H1 (cell line): ENCODE measurements around the gene KLHL5. TPM values are rescaled to one million over a fixed set of nuclear protein-coding genes. Genes with fewer than 3 reads are reported as not detected.

ENCODE experiments used
- CTCF ChIA-PET: fragments of 300-600 bp; sonication (Branson Sonifier 250); formaldehyde crosslinking; loops from one replicate; lab custom pipeline; 2021; ENCODE audit not compliant: partially characterized antibody; lab: Charles Lee
- POLR2A ChIA-PET: fragments of 300-600 bp; sonication (Branson Sonifier 250); formaldehyde crosslinking; loops from one replicate; lab custom pipeline; 2021; ENCODE audit warnings: inconsistent platforms; ENCODE audit not compliant: partially characterized antibody; lab: Charles Lee
- DNase-seq, 2 experiments: peaks; one replicate each; pipeline versions ENCODE4 v3.0.0 to v3.0.0-alpha.2; 2010 to 2022; ENCODE audit warnings: low spot score in 2 of 2, low read depth in 1 of 2, mixed read lengths in 1 of 2
- FAIRE-seq: peaks from 2 replicates; lab custom pipeline; 2011; peaks lifted over from hg19 to GRCh38; lab: Jason Lieb, UNC
- H2AFZ ChIP-seq: 2 replicates; pipeline ENCODE4 v1.8.1; 2012; ENCODE audit warnings: low read length, inconsistent platforms
- H2AK5ac ChIP-seq: 2 replicates; pipeline ENCODE4 v1.6.1; 2013; ENCODE audit warnings: low read depth, low read length
- H2BK120ac ChIP-seq: replicated peaks from 2 replicates; pipeline ENCODE3; 2013; ENCODE audit warnings: low read depth, low read length, inconsistent platforms
- H2BK12ac ChIP-seq: 2 replicates; pipeline ENCODE4 v1.6.1; 2013; ENCODE audit warnings: low read depth, low read length
- H2BK15ac ChIP-seq: 2 replicates; pipeline ENCODE4 v1.6.1; 2013; ENCODE audit warnings: low read length
- H2BK20ac ChIP-seq: 2 replicates; pipeline ENCODE4 v1.6.1; 2013; ENCODE audit warnings: low read length
- H2BK5ac ChIP-seq: 2 replicates; pipeline ENCODE4 v1.6.1; 2013; ENCODE audit warnings: low read depth, low read length
- H3K14ac ChIP-seq: 2 replicates; pipeline ENCODE4 v1.6.1; 2013; ENCODE audit warnings: inconsistent platforms; ENCODE audit not compliant: insufficient read length
- H3K18ac ChIP-seq: 2 replicates; pipeline ENCODE4 v1.6.1; 2013; ENCODE audit warnings: low read length; ENCODE audit errors: extremely low read depth
- H3K23ac ChIP-seq: 2 replicates; pipeline ENCODE4 v1.6.1; 2013; ENCODE audit warnings: inconsistent platforms; ENCODE audit not compliant: insufficient read length
- H3K23me2 ChIP-seq: 2 replicates; pipeline ENCODE4 v1.6.1; 2013; ENCODE audit warnings: low read depth, low read length
- H3K27ac ChIP-seq: 2 replicates; pipeline ENCODE4 v1.6.1; 2011; ENCODE audit warnings: low read depth, low read length, inconsistent platforms
- H3K27me3 ChIP-seq, 4 experiments: replicated peaks in 1 of 4; 1 replicate in 1 of 4; 2 replicates in 3 of 4; pipeline versions ENCODE4 v1.6.1 to v1.8.1; 2011 to 2013; ENCODE audit warnings: low read length in 3 of 4, mild to moderate bottlenecking in 3 of 4, inconsistent platforms in 2 of 4, mixed read lengths in 2 of 4, moderate library complexity in 1 of 4; ENCODE audit not compliant: control insufficient read depth in 3 of 4, insufficient read depth in 3 of 4; ENCODE audit errors: extremely low read depth in 1 of 4
- H3K36me3 ChIP-seq, 4 experiments: 2 replicates each; pipeline versions ENCODE4 v1.6.1 to v1.8.1; 2011 to 2013; ENCODE audit warnings: mild to moderate bottlenecking in 4 of 4, low read length in 3 of 4, moderate library complexity in 2 of 4, control low read depth in 1 of 4, inconsistent platforms in 1 of 4; ENCODE audit not compliant: insufficient read depth in 4 of 4, control insufficient read depth in 2 of 4
- H3K4ac ChIP-seq: replicated peaks from 2 replicates; pipeline ENCODE3; 2013; ENCODE audit warnings: low read length, low read depth, mixed read lengths, inconsistent platforms; ENCODE audit not compliant: insufficient read length
- H3K4me1 ChIP-seq, 4 experiments: replicated peaks in 1 of 4; 1 replicate in 1 of 4; 2 replicates in 3 of 4; pipeline versions ENCODE4 v1.6.1 to v1.8.1; 2011 to 2013; ENCODE audit warnings: low read length in 3 of 4, inconsistent platforms in 2 of 4, mixed read lengths in 1 of 4; ENCODE audit not compliant: insufficient read depth in 4 of 4, control insufficient read depth in 3 of 4
- H3K4me2 ChIP-seq, 2 experiments: 2 replicates each; pipeline versions ENCODE4 v1.6.1 to v1.8.1; 2011 to 2013; ENCODE audit warnings: low read depth in 2 of 2, low read length in 2 of 2, control low read depth in 1 of 2, inconsistent platforms in 1 of 2, mild to moderate bottlenecking in 1 of 2; ENCODE audit not compliant: insufficient read depth in 1 of 2
- H3K4me3 ChIP-seq, 4 experiments: fragments of 200-600, 300-600 bp in 1 of 4; sonication (generic), shearing (Covaris generic), sonication (Bioruptor Twin) in 1 of 4; 2 replicates each; pipeline versions ENCODE4 v1.5.1 to v1.8.1; 2011 to 2016; ENCODE audit warnings: low read length in 4 of 4, low read depth in 3 of 4, control low read depth in 2 of 4, inconsistent platforms in 2 of 4, mild to moderate bottlenecking in 2 of 4, mixed read lengths in 1 of 4, moderate library complexity in 1 of 4; ENCODE audit not compliant: insufficient read depth in 2 of 4; ENCODE audit errors: extremely low read depth in 1 of 4
- H3K56ac ChIP-seq: replicated peaks from 2 replicates; pipeline ENCODE3; 2013; ENCODE audit warnings: low read depth, mild to moderate bottlenecking, mixed read lengths, low read length, inconsistent platforms; ENCODE audit not compliant: insufficient read length
- H3K79me1 ChIP-seq: 2 replicates; pipeline ENCODE4 v1.6.1; 2013; ENCODE audit warnings: low read depth, low read length, control low read depth
- H3K79me2 ChIP-seq, 2 experiments: 2 replicates each; pipeline versions ENCODE4 v1.6.1 to v1.8.1; 2012 to 2013; ENCODE audit warnings: low read length in 2 of 2, mild to moderate bottlenecking in 2 of 2, inconsistent platforms in 1 of 2; ENCODE audit not compliant: insufficient read depth in 2 of 2, control insufficient read depth in 1 of 2
- H3K9ac ChIP-seq, 4 experiments: replicated peaks in 1 of 4; 1 replicate in 1 of 4; 2 replicates in 3 of 4; pipeline versions ENCODE4 v1.6.1 to v1.8.1; 2011 to 2013; ENCODE audit warnings: low read depth in 3 of 4, low read length in 3 of 4, control low read depth in 2 of 4, mild to moderate bottlenecking in 2 of 4, moderate library complexity in 2 of 4, inconsistent platforms in 1 of 4; ENCODE audit errors: extremely low read depth in 1 of 4
- H3K9me3 ChIP-seq, 2 experiments: 2 replicates each; pipeline versions ENCODE4 v1.6.1 to v1.8.1; 2012 to 2013; ENCODE audit warnings: mild to moderate bottlenecking in 2 of 2, moderate library complexity in 2 of 2, control low read depth in 1 of 2, inconsistent platforms in 1 of 2, low read depth in 1 of 2, low read length in 1 of 2, mixed read lengths in 1 of 2; ENCODE audit not compliant: insufficient read depth in 2 of 2
- H4K20me1 ChIP-seq, 2 experiments: replicated peaks in 1 of 2; 2 replicates each; pipeline versions ENCODE3 to v1.8.1; 2011 to 2013; ENCODE audit warnings: inconsistent platforms in 2 of 2, low read length in 2 of 2, mild to moderate bottlenecking in 1 of 2; ENCODE audit not compliant: insufficient read depth in 2 of 2, control insufficient read depth in 1 of 2
- H4K5ac ChIP-seq: 2 replicates; pipeline ENCODE4 v1.6.1; 2013; ENCODE audit warnings: low read length, low read depth, mixed read lengths, inconsistent platforms; ENCODE audit not compliant: insufficient read length
- H4K8ac ChIP-seq: 2 replicates; pipeline ENCODE4 v1.8.0; 2013; ENCODE audit warnings: mild to moderate bottlenecking, moderate library complexity, low read length, inconsistent platforms; ENCODE audit not compliant: insufficient read depth; ENCODE audit errors: extremely low read depth
- H4K91ac ChIP-seq: replicated peaks from 2 replicates; pipeline ENCODE3; 2013; ENCODE audit warnings: low read length, mixed read lengths, inconsistent platforms; ENCODE audit not compliant: insufficient read length
- ATF3 ChIP-seq: IDR thresholded peaks from 2 replicates; pipeline ENCODE4 v1.6.1; 2011; ENCODE audit warnings: low read depth, mild to moderate bottlenecking, low read length; ENCODE audit not compliant: insufficient read depth
- BCL11A ChIP-seq, 2 experiments: IDR thresholded peaks; one replicate each; pipeline ENCODE4 v1.6.1; 2011; ENCODE audit warnings: low read depth in 2 of 2, low read length in 2 of 2, mild to moderate bottlenecking in 2 of 2
- CBX5 ChIP-seq: fragments of 300-800, 300-1000 bp; sonication (generic); IDR thresholded peaks from 2 replicates; pipeline ENCODE4 v1.7.1; 2016; ENCODE audit warnings: antibody characterized with exemption, low read length, low read depth
- EZH2 ChIP-seq: fragments of 200-600 bp; sonication (generic); IDR thresholded peaks from 2 replicates; pipeline ENCODE4 v1.7.1; 2012; ENCODE audit warnings: low read depth, mild to moderate bottlenecking, moderate library complexity, low read length, inconsistent platforms; ENCODE audit not compliant: severe bottlenecking
- GTF2F1 ChIP-seq: IDR thresholded peaks from 2 replicates; pipeline ENCODE4 v1.6.1; 2012; ENCODE audit warnings: low read depth, low read length, improper control_type of control experiment, borderline replicate concordance
- HDAC6 ChIP-seq: IDR thresholded peaks from one replicate; pipeline ENCODE4 v1.7.1; 2012; ENCODE audit warnings: low read depth, mild to moderate bottlenecking, inconsistent platforms, low read length, moderate library complexity
- MAFK ChIP-seq: IDR thresholded peaks from 2 replicates; pipeline ENCODE4 v1.6.1; 2012; ENCODE audit warnings: low read depth, mild to moderate bottlenecking, improper control_type of control experiment, low read length
- SIN3A ChIP-seq, 2 experiments: IDR thresholded peaks in 1 of 2; conservative IDR thresholded peaks in 1 of 2; 2 replicates each; pipeline ENCODE4 v1.6.1; 2011 to 2012; ENCODE audit warnings: low read length in 2 of 2, improper control_type of control experiment in 1 of 2, low read depth in 1 of 2, mild to moderate bottlenecking in 1 of 2
- SIX5 ChIP-seq: IDR thresholded peaks from 2 replicates; pipeline ENCODE4 v1.6.1; 2011; ENCODE audit warnings: mild to moderate bottlenecking, low read depth, low read length
- SP1 ChIP-seq: IDR thresholded peaks from 2 replicates; pipeline ENCODE4 v1.6.1; 2011; ENCODE audit warnings: low read depth, low read length
- YY1 ChIP-seq: IDR thresholded peaks from 2 replicates; pipeline ENCODE4 v1.6.1; 2011; ENCODE audit warnings: low read depth, mild to moderate bottlenecking, low read length
- WGBS, 2 experiments: shearing (Covaris generic) in 1 of 2; methylation state at CpG; one replicate each; pipeline versions ENCODE4 v1.1.6 to v1.1.7; 2013 to 2015; ENCODE audit warnings: low lambda C conversion rate in 2 of 2, mixed read lengths in 2 of 2, inconsistent platforms in 1 of 2, low coverage in 1 of 2, missing lambda C conversion rate in 1 of 2; ENCODE audit not compliant: insufficient replicate concordance in 2 of 2, insufficient coverage in 1 of 2, insufficient read length in 1 of 2; ENCODE audit errors: extremely low coverage in 1 of 2, missing lambda C conversion rate in 1 of 2; 5-methylcytosine and 5-hydroxymethylcytosine counted together
- polyA plus RNA-seq, 7 experiments: library from polyadenylated mRNA; depleted of rRNA in 3 of 7; stranded (reverse) in 5 of 7; unstranded in 2 of 7; fragments of >200 nt in 5 of 7; fragments of 200-250 nt in 2 of 7; gene quantifications; 1 replicate in 5 of 7; 2 replicates in 1 of 7; 4 replicates in 1 of 7; pipeline versions ENCODE4 v1.2.1 to v1.2.3, GENCODE V29; 2011 to 2013; ENCODE audit warnings: missing spikeins in 2 of 7, mixed read lengths in 2 of 7
- total RNA-seq: library from RNA; stranded (reverse); fragmentation: NEBNext Ultra II Directional; extraction: Animal tissue kit (Norgen Biotek cat#: 25700); gene quantifications from 2 replicates; pipeline ENCODE4 v1.2.1, GENCODE V29; 2021

Gene KLHL5
- total and polyA plus RNA-seq, 2 of the 8 experiments (the other 6 are each of a cell fraction or from before 2014, with no cell fraction given): 13.0 to 23.6 TPM

GRCh38 chr4:39048311-39048710 is 13.7 kb upstream of the KLHL5 start:
- no peak overlapping the region for H2BK12ac ChIP-seq
- no peak overlapping the region for H3K14ac ChIP-seq
- H3K23ac ChIP-seq: no peak overlapping the region
- H3K56ac ChIP-seq: no peak overlapping the region
- peaks cover 0 to 26% of the 10 kb centered on the region in 2 experiments; a peak in 2 of 4 replicates for H3K79me2 ChIP-seq
- H4K91ac ChIP-seq: no peak overlapping the region
- peaks cover 5% of the 10 kb centered on the region; the same call in 1 of the 2 replicates for H3K23me2 ChIP-seq
- peak overlapping the region; percentile 44 for H3K4ac ChIP-seq
- no peak overlapping the region for H3K4me2 ChIP-seq
- WGBS, 2 experiments: 92% methylated on average over 1 of the region's 1 CpG; no CpG with 5 or more reads in 1 of the 2 experiments
- no peaks in the 10 kb centered on the region for H4K20me1 ChIP-seq
- no peak overlapping the region for H4K8ac ChIP-seq
- no peak for TF ChIP-seq CBX5
- no peak for TF ChIP-seq GTF2F1
- no peak for TF ChIP-seq MAFK
- TF ChIP-seq YY1: no peak
- TF ChIP-seq ATF3: no peak
- no peak for TF ChIP-seq BCL11A (IDR thresholded peaks at IDR 0.05; ENCODE audit: low read depth in 2 of 2, low read length in 2 of 2)
- no peak for TF ChIP-seq EZH2
- no peak for TF ChIP-seq SP1
- no peak for TF ChIP-seq SIX5
- TF ChIP-seq SIN3A (conservative IDR thresholded peaks at IDR 0.05 in 1 of 2, IDR thresholded peaks at IDR 0.05 in 1 of 2; ENCODE audit: low read depth in 1 of 2, low read length in 2 of 2): no peak
- no peak for TF ChIP-seq HDAC6
- H4K5ac ChIP-seq: no peak overlapping the region
- no peak overlapping the region for H2BK15ac ChIP-seq
- H3K9me3 ChIP-seq: no peaks in the 10 kb centered on the region
- H2BK20ac ChIP-seq: no peak overlapping the region
- no peak overlapping the region for H2BK5ac ChIP-seq
- H3K18ac ChIP-seq: no peak overlapping the region
- H3K36me3 ChIP-seq: no peaks in the 10 kb centered on the region
- CTCF ChIA-PET: interaction anchor here (1.0 to 1.2 kb wide), 2 partner anchors 24 to 192 kb away, joined by 3 read pairs; partner anchors contain the start of gene TLR6
- H3K9ac ChIP-seq: no peak overlapping the region
- H3K79me1 ChIP-seq: no peaks in the 10 kb centered on the region
- H2AK5ac ChIP-seq: no peak overlapping the region
- H2AFZ ChIP-seq: no peak overlapping the region
- H2BK120ac ChIP-seq: no peak overlapping the region
- no peaks in the 10 kb centered on the region for H3K27me3 ChIP-seq
- POLR2A ChIA-PET: no interaction called here
- FAIRE-seq (no peak), DNase-seq (no peak)
- H3K4me3 ChIP-seq: no peak overlapping the region
- H3K4me1 ChIP-seq: peaks cover 5 to 10% (median 6%) of the 10 kb centered on the region in 4 experiments; a peak in 6 of 7 replicates
- H3K27ac ChIP-seq: no peak overlapping the region
